ENCODE data around the gene SYNGR2. TPM values are rescaled to one million over a fixed set of nuclear protein-coding genes. Genes with fewer than 3 reads are reported as not detected.
A peak's percentile ranks its signal among the peaks of the same experiment; 100 is the strongest.

SYNGR2 gene
- total RNA-seq, 1 donor from 2014 or later = 115 TPM

DNA sequence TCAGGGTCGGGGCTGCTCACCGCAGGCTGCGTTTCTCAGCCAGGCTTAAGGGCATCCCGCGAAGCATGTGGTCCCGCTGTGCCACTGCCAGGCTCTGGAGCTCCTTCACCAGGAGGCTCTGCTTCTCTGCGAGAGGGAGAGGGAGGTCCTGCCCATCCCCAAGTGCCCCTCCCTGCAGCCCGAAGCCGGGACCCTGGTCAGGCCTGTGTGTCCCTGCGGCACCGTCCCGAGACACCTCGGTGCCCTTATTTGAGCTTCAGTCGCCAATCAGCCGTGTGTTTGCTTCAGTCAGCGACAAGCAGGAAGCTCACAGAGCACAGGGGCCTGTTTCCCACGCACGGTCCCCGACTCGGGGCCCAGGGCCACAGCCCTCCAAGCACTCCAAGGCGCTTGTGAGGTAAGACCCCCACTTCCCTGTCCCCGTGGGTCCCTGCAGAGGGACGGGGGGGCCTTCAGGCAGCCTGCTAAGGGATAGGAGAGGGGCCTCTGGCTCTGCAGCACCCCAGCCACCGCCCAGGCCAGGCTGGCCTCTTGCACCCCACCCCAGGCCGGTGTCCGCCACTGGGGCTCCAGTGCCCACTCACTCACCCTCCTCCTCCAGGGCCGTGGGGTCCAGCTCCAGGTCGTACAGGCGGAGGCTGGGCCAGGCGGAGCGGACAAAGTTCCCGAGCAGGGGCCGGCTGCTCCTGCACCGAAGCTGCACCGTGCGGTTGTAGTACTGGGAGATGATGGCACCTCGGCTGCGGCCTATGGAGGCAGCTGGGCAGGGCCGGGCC is 43.1 kb upstream of the SYNGR2 start:
- no peak overlapping the region for H3K4me3 ChIP-seq
- no peak for DNase-seq (ENCODE audit: low spot score in 2 of 2)
- H3K36me3 ChIP-seq = no peaks in the 10 kb centered on the region
- intact Hi-C loops (cut with DNase I) = no loop called here
- H3K9me3 ChIP-seq = no peaks in the 10 kb centered on the region
- TF ChIP-seq, protein P1, sequence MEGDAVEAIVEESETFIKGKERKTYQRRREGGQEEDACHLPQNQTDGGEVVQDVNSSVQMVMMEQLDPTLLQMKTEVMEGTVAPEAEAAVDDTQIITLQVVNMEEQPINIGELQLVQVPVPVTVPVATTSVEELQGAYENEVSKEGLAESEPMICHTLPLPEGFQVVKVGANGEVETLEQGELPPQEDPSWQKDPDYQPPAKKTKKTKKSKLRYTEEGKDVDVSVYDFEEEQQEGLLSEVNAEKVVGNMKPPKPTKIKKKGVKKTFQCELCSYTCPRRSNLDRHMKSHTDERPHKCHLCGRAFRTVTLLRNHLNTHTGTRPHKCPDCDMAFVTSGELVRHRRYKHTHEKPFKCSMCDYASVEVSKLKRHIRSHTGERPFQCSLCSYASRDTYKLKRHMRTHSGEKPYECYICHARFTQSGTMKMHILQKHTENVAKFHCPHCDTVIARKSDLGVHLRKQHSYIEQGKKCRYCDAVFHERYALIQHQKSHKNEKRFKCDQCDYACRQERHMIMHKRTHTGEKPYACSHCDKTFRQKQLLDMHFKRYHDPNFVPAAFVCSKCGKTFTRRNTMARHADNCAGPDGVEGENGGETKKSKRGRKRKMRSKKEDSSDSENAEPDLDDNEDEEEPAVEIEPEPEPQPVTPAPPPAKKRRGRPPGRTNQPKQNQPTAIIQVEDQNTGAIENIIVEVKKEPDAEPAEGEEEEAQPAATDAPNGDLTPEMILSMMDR (IDR thresholded peaks at IDR 0.05) = no peak
- H3K27me3 ChIP-seq = no peaks in the 10 kb centered on the region
- H3K4me1 ChIP-seq = peaks cover 5 to 21% of the 10 kb centered on the region in 2 donors
- H3K27ac ChIP-seq = no peak overlapping the region

DNA sequence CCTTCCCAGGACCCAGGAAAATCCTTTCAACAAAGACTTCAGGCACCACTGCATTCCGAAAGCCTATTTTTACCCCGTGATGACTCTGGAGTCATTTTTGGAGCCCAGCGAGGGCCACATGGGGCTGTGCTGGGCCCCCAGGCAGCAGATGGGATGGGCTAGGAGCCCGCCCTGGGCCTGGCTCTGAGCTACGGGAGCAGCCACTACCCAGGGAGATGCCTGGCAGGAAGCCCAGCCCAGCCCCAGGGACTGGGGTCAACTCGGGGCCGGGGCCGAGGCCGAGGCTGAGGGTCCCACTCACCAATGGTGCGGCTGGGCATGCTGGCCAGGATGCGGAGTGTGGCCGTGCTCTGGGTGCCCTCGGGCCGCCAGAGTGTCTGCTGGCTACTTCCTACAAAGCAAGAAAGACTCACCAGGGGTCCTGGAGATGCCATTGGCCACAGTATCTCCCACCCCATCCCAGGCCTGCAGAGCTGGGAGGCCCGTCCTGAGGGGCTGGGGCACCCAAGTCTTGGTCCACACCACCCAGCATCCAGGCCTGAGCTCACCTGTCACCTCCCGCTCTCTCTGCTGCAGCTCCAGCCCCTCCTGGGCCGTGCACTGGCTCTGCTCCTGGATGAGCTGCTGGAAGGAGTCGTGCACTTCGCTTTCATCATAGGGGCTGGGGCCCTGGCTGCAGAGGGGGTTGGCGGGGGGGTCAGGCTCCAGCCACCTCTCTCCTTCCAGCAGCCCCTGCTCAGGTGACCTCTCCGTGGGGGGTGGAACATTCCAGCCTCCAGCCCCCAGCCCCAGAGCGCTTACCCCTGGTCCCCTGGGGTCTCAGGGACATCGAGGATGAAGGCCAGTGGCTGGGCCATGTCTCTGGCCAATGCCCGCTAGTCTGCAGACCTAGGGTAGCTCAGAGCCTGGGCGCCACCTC is 42.1 kb upstream of the SYNGR2 start:
- Histone ChIP-seq H3K4me3 (no peak overlapping the region), H3K4me1 (peaks cover 5 to 21% of the 10 kb centered on the region in 2 donors), H3K27ac (peak overlapping the region in 1 of 2 donors; percentile 14), H3K9me3 (no peaks in the 10 kb centered on the region), H3K27me3 (no peaks in the 10 kb centered on the region), H3K36me3 (no peaks in the 10 kb centered on the region)
- DNase-seq (ENCODE audit: low spot score in 2 of 2) = no peak
- intact Hi-C loops (cut with DNase I) = no loop called here
- TF ChIP-seq, protein P1 (IDR thresholded peaks at IDR 0.05) = no peak

DNA sequence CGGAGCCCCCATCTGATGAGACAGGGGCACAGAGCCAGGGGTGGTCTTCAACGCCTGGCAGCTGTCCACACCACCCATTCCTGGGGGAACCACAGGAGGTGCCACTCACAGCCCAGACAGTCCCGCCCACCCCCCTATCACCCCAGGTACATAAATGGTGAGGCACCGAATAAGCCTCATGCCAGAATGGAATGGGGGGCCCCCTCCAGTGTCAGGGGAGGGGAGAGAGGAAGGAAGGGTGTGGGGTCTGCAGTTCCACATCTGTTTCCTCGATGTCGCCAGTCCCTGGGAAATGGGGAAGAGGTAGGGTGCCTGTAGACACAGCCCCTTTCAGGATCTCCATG is 41.5 kb upstream of the SYNGR2 start:
- Histone ChIP-seq H3K27me3 (no peaks in the 10 kb centered on the region), H3K4me1 (peaks cover 5 to 26% of the 10 kb centered on the region in 2 donors)
- intact Hi-C loops (cut with DNase I) = no loop called here

DNA sequence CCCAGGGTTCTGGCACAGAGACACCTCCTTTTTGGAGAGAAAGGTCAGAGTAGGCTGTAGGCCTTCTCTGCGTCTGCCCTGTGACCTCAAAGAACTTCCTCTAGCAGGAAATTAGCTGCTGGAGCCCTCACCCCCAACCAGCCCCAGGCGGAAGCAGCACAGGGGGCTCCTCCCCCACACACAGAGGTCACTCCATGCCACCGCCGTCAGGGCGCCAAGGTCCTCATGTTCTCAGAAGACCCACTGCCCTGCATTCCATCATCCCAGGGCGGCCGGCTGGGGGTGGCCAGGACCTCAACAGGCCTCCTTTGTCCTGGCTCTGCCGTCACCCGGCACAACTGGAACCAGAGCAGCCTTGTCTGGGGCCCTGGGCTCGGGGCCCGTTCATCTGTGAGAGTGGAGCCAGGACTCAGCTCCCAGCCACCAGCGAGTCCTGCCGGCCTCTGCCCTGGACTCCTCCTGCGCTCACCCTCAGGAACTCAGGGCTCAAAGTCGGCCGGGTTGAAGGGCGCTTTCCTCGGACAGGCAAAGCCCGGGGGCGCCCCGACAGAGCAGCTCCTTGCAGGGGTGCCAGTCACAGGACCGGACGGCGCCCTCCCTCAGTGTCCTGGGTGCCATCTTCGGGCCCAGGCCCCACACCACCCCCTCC is 41.0 kb upstream of the SYNGR2 start:
- no peaks in the 10 kb centered on the region for H3K36me3 ChIP-seq
- H3K9me3 ChIP-seq = no peaks in the 10 kb centered on the region
- H3K27me3 ChIP-seq = no peaks in the 10 kb centered on the region
- peak overlapping the region; percentile 54 to 58 for H3K27ac ChIP-seq
- intact Hi-C loops (cut with DNase I) = no loop called here
- DNase-seq (ENCODE audit: low spot score in 2 of 2) = no peak
- TF ChIP-seq, protein P1 (IDR thresholded peaks at IDR 0.05) = no peak
- H3K4me1 ChIP-seq = peaks cover 5 to 31% of the 10 kb centered on the region in 2 donors
- peak overlapping the region; percentile 70 to 73 for H3K4me3 ChIP-seq

More for the DNA sequence above, 41.5 kb upstream of the SYNGR2 start:
- TF ChIP-seq, protein P1 (IDR thresholded peaks at IDR 0.05) = no peak
- DNase-seq (ENCODE audit: low spot score in 2 of 2) = no peak
- H3K4me3 ChIP-seq = no peak overlapping the region
- peak overlapping the region in 1 of 2 donors; percentile 14 for H3K27ac ChIP-seq
- no peaks in the 10 kb centered on the region for H3K9me3 ChIP-seq
- no peaks in the 10 kb centered on the region for H3K36me3 ChIP-seq

DNA sequence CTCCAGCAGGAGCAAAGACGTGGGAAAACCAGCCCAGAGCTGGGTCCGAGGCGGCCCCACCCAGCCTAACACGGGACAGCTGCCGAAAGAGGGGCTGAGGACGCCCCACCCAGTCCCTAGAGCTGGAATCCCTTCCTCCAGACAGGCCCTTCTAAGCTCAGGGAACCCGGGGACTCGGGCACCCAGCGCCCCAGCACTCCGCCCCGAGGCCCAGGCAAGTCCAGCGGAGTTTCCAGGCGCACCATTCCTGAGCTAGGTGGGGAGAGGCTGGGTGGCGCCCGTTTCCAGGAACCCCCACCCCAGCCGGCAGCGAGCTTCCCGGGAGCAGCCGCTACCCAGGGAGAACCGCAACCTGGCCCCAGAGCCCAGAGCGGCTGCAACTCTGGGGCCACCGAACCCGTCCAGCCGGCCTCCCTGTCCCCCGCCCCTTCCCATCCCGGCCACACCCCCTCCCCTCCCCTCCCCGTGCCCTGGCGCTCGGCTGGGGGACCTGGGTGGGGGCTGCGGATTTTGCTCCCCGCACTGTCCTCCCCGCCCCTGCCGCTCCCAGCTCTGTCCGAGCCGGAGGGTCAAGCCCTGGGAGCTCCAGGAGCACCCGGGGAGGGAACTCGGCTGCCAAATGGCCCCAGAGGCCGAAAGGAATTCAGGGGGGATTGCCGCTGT is 40.4 kb upstream of the SYNGR2 start:
- no peaks in the 10 kb centered on the region for H3K27me3 ChIP-seq
- H3K27ac ChIP-seq = peak overlapping the region; percentile 54 to 58
- H3K36me3 ChIP-seq = no peaks in the 10 kb centered on the region
- no peaks in the 10 kb centered on the region for H3K9me3 ChIP-seq
- no peak for DNase-seq (ENCODE audit: low spot score in 2 of 2)
- peak overlapping the region; percentile 70 to 73 for H3K4me3 ChIP-seq
- intact Hi-C loops (cut with DNase I) = no loop called here
- TF ChIP-seq, protein P1 (IDR thresholded peaks at IDR 0.05) = no peak
- peaks cover 5 to 31% of the 10 kb centered on the region in 2 donors for H3K4me1 ChIP-seq
